HEK293 (cell line): ENCODE data around the gene LAIR2.
"Not testable (repeated sequence)": the region's sequence is repeated elsewhere in the genome, so short reads cannot be mapped to it uniquely, and the experiment has no call there.

Experiments used
- CTCF ChIA-PET: fragments of 350-600 bp; formaldehyde crosslinking; extraction: SDS; loops from one replicate; lab custom pipeline; 2021; ENCODE audit warnings: antibody characterized with exemption; lab: Yijun Ruan, JAX
- POLR2A ChIA-PET: fragments of 300-600 bp; formaldehyde crosslinking; extraction: SDS; loops from one replicate; lab custom pipeline; 2020; ENCODE audit warnings: antibody characterized with exemption, inconsistent platforms; lab: Yijun Ruan, JAX
- H3K27ac ChIP-seq: fragments of 200-500 bp; sonication (Bioruptor generic); 2 replicates; pipeline ENCODE4 v1.5.1; 2014; ENCODE audit warnings: low read depth, low read length, control low read depth, inconsistent platforms; ENCODE audit errors: extremely low read depth
- H3K36me3 ChIP-seq, 2 experiments: fragments of 200-500 bp in 1 of 2; sonication (Bioruptor generic) in 1 of 2; 1 replicate in 1 of 2; 2 replicates in 1 of 2; pipeline ENCODE4 v1.5.1; 2014 to 2017; ENCODE audit warnings: inconsistent platforms in 2 of 2, low read length in 2 of 2; ENCODE audit not compliant: control insufficient read depth in 2 of 2, insufficient read depth in 1 of 2
- H3K4me1 ChIP-seq: fragments of 200-500 bp; sonication (Bioruptor generic); 2 replicates; pipeline ENCODE4 v1.5.1; 2014; ENCODE audit warnings: mild to moderate bottlenecking, low read length, inconsistent platforms; ENCODE audit not compliant: control insufficient read depth, insufficient read depth
- H3K4me3 ChIP-seq: 2 replicates; pipeline ENCODE4 v1.5.1; 2011; ENCODE audit warnings: low read depth, mild to moderate bottlenecking, control low read depth, low read length, moderate library complexity
- H3K9me3 ChIP-seq: fragments of 200-500 bp; sonication (Bioruptor generic); 2 replicates; pipeline ENCODE4 v1.5.1; 2014; ENCODE audit warnings: low read depth, low read length, inconsistent platforms; ENCODE audit not compliant: control insufficient read depth, insufficient read depth
- FEZF1 ChIP-seq: fragments of 450-650 bp; formaldehyde crosslinking; IDR thresholded peaks from 2 replicates; pipeline ENCODE4 v1.5.1; 2016; ENCODE audit warnings: missing biosample characterization, missing genetic modification characterization
- KLF1 ChIP-seq: fragments of 450-650 bp; formaldehyde crosslinking; IDR thresholded peaks from 2 replicates; pipeline ENCODE4 v1.5.1; 2016; ENCODE audit warnings: missing biosample characterization, missing genetic modification characterization
- MYNN ChIP-seq: fragments of 450-650 bp; formaldehyde crosslinking; IDR thresholded peaks from 2 replicates; pipeline ENCODE4 v1.5.1; 2016; ENCODE audit warnings: missing biosample characterization, missing genetic modification characterization, borderline replicate concordance
- REPIN1 ChIP-seq: fragments of 450-650 bp; formaldehyde crosslinking; IDR thresholded peaks from 2 replicates; pipeline ENCODE4 v1.5.1; 2017; ENCODE audit warnings: missing biosample characterization, missing genetic modification characterization, low read depth
- SCRT2 ChIP-seq: fragments of 450-650 bp; formaldehyde crosslinking; IDR thresholded peaks from 2 replicates; pipeline ENCODE4 v1.5.1; 2016; ENCODE audit warnings: missing biosample characterization, missing genetic modification characterization
- TCF7L2 ChIP-seq: IDR thresholded peaks from 2 replicates; pipeline ENCODE4 v1.6.1; 2011; ENCODE audit warnings: low read depth, mild to moderate bottlenecking, inconsistent platforms, low read length, moderate library complexity, borderline replicate concordance
- ZBTB1 ChIP-seq: fragments of 450-650 bp; formaldehyde crosslinking; IDR thresholded peaks from 2 replicates; pipeline ENCODE4 v1.5.1; 2016; ENCODE audit warnings: missing biosample characterization, missing genetic modification characterization
- ZEB2 ChIP-seq: fragments of 450-650 bp; formaldehyde crosslinking; IDR thresholded peaks from 2 replicates; pipeline ENCODE4 v1.5.1; 2016; ENCODE audit warnings: missing biosample characterization, missing genetic modification characterization
- ZFP3 ChIP-seq: fragments of 450-650 bp; formaldehyde crosslinking; IDR thresholded peaks from 2 replicates; pipeline ENCODE4 v1.5.1; 2016; ENCODE audit warnings: low read depth, missing biosample characterization, missing genetic modification characterization
- ZFP69B ChIP-seq: fragments of 450-650 bp; formaldehyde crosslinking; IDR thresholded peaks from 2 replicates; pipeline ENCODE4 v1.5.1; 2016; ENCODE audit warnings: missing biosample characterization, missing genetic modification characterization
- ZNF10 ChIP-seq: fragments of 450-650 bp; formaldehyde crosslinking; IDR thresholded peaks from 2 replicates; pipeline ENCODE4 v1.5.1; 2017; ENCODE audit warnings: missing biosample characterization, missing genetic modification characterization
- ZNF132 ChIP-seq: fragments of 450-650 bp; formaldehyde crosslinking; IDR thresholded peaks from 2 replicates; pipeline ENCODE4 v1.5.1; 2017; ENCODE audit warnings: missing biosample characterization, missing genetic modification characterization, borderline replicate concordance
- ZNF169 ChIP-seq: fragments of 450-650 bp; formaldehyde crosslinking; IDR thresholded peaks from 2 replicates; pipeline ENCODE4 v1.5.1; 2016; ENCODE audit warnings: missing biosample characterization, missing genetic modification characterization
- ZNF202 ChIP-seq: fragments of 450-650 bp; formaldehyde crosslinking; IDR thresholded peaks from 2 replicates; pipeline ENCODE4 v1.5.1; 2016; ENCODE audit warnings: missing biosample characterization, missing genetic modification characterization, borderline replicate concordance
- ZNF350 ChIP-seq: fragments of 450-650 bp; formaldehyde crosslinking; IDR thresholded peaks from 2 replicates; pipeline ENCODE4 v1.5.0; 2017; ENCODE audit warnings: missing biosample characterization, mild to moderate bottlenecking, missing genetic modification characterization
- ZNF423 ChIP-seq: fragments of 450-650 bp; formaldehyde crosslinking; IDR thresholded peaks from 2 replicates; pipeline ENCODE4 v1.5.1; 2016; ENCODE audit warnings: missing biosample characterization, missing genetic modification characterization
- ZNF48 ChIP-seq: fragments of 450-650 bp; formaldehyde crosslinking; IDR thresholded peaks from 2 replicates; pipeline ENCODE4 v1.5.1; 2016; ENCODE audit warnings: missing biosample characterization, missing genetic modification characterization
- ZNF529 ChIP-seq: fragments of 450-650 bp; formaldehyde crosslinking; IDR thresholded peaks from 2 replicates; pipeline ENCODE4 v1.5.1; 2017; ENCODE audit warnings: missing genetic modification characterization, missing biosample characterization; ENCODE audit not compliant: insufficient replicate concordance
- ZNF560 ChIP-seq: fragments of 450-650 bp; formaldehyde crosslinking; IDR thresholded peaks from 2 replicates; pipeline ENCODE4 v1.5.1; 2017; ENCODE audit warnings: missing biosample characterization, missing genetic modification characterization, borderline replicate concordance
- ZNF571 ChIP-seq: fragments of 450-650 bp; formaldehyde crosslinking; IDR thresholded peaks from 2 replicates; pipeline ENCODE4 v1.5.0; 2017; ENCODE audit warnings: missing biosample characterization, missing genetic modification characterization
- ZNF600 ChIP-seq: fragments of 450-650 bp; formaldehyde crosslinking; IDR thresholded peaks from 2 replicates; pipeline ENCODE4 v1.5.1; 2016; ENCODE audit warnings: missing biosample characterization, missing genetic modification characterization
- ZNF624 ChIP-seq: fragments of 450-650 bp; formaldehyde crosslinking; IDR thresholded peaks from 2 replicates; pipeline ENCODE4 v1.5.1; 2017; ENCODE audit warnings: missing biosample characterization, missing genetic modification characterization
- ZNF639 ChIP-seq: fragments of 450-650 bp; formaldehyde crosslinking; IDR thresholded peaks from 2 replicates; pipeline ENCODE4 v1.5.1; 2016; ENCODE audit warnings: missing biosample characterization, missing genetic modification characterization
- ZNF654 ChIP-seq: fragments of 450-650 bp; formaldehyde crosslinking; IDR thresholded peaks from 2 replicates; pipeline ENCODE4 v1.5.1; 2016; ENCODE audit warnings: low read depth, missing biosample characterization, missing genetic modification characterization
- ZNF707 ChIP-seq: fragments of 450-650 bp; formaldehyde crosslinking; IDR thresholded peaks from 2 replicates; pipeline ENCODE4 v1.5.1; 2016; ENCODE audit warnings: missing biosample characterization, missing genetic modification characterization
- ZNF830 ChIP-seq: fragments of 450-650 bp; IDR thresholded peaks from 2 replicates; pipeline ENCODE4 v1.5.0; 2018; ENCODE audit warnings: missing biosample characterization, missing genetic modification characterization, low read depth, mild to moderate bottlenecking, moderate library complexity
- ZSCAN30 ChIP-seq: fragments of 450-650 bp; IDR thresholded peaks from 2 replicates; pipeline ENCODE4 v1.5.1; 2018; ENCODE audit warnings: missing biosample characterization, mild to moderate bottlenecking, missing genetic modification characterization, moderate library complexity
- ZSCAN4 ChIP-seq: fragments of 450-650 bp; formaldehyde crosslinking; IDR thresholded peaks from 2 replicates; pipeline ENCODE4 v1.5.1; 2017; ENCODE audit warnings: missing biosample characterization, missing genetic modification characterization

LAIR2 gene

GRCh38 chr19:54507824-54508223 is 5.2 kb downstream of the LAIR2 start:
- Histone ChIP-seq H3K4me3 (no peak overlapping the region), H3K27ac (no peak overlapping the region), H3K9me3 (no peaks in the 10 kb centered on the region), H3K4me1 (no peaks in the 10 kb centered on the region), H3K36me3 (no peaks in the 10 kb centered on the region)
- POLR2A ChIA-PET, result no interaction called here
- TF ChIP-seq ZNF624 (tag by site-specific recombination) (no peak), KLF1 (tag by site-specific recombination) (no peak), SCRT2 (no peak), ZSCAN4 (tag by site-specific recombination) (no peak), ZFP3 (tag by site-specific recombination) (no peak), ZNF169 (no peak), ZNF639 (tag by site-specific recombination) (no peak), ZNF202 (tag by site-specific recombination) (no peak), ZNF571 (tag by site-specific recombination) (no peak), ZNF600 (tag by site-specific recombination) (no peak), MYNN (tag by site-specific recombination) (no peak)
- CTCF ChIA-PET, result interaction anchor here (1.0 kb wide), 1 partner anchor 26 kb away, joined by 3 read pairs; no protein-coding TSS in a partner anchor

- H3K27ac ChIP-seq, POLR2A ChIA-PET: not testable (repeated sequence)
- CTCF ChIA-PET, result interaction anchor here (1.0 kb wide), 1 partner anchor 27 kb away, joined by 3 read pairs; no protein-coding TSS in a partner anchor
Measured at GRCh38 chr19:54508487-54508886, 5.9 kb downstream of the LAIR2 start.

GRCh38 chr19:54509200-54509940 is 6.7 kb downstream of the LAIR2 start:
- CTCF ChIA-PET, H3K27ac ChIP-seq, H3K9me3 ChIP-seq, H3K4me1 ChIP-seq, H3K36me3 ChIP-seq, H3K4me3 ChIP-seq, POLR2A ChIA-PET: not testable (repeated sequence)

More at GRCh38 chr19:54508487-54508886, 5.9 kb downstream of the LAIR2 start:
- H3K36me3 ChIP-seq, H3K4me1 ChIP-seq, H3K4me3 ChIP-seq, H3K9me3 ChIP-seq: not testable (repeated sequence)

- CTCF ChIA-PET, result interaction anchor here (0.9 kb wide), 1 partner anchor 33 kb away, joined by 3 read pairs; no protein-coding TSS in a partner anchor
- H3K4me1 ChIP-seq, result no peaks in the 10 kb centered on the region
- POLR2A ChIA-PET, result no interaction called here
- no peak overlapping the region for H3K27ac ChIP-seq
- H3K9me3 ChIP-seq, result no peaks in the 10 kb centered on the region
- H3K36me3 ChIP-seq, result no peaks in the 10 kb centered on the region
- no peak overlapping the region for H3K4me3 ChIP-seq
- no peak for TF ChIP-seq ZSCAN30
- no peak for TF ChIP-seq ZEB2 (tag by site-specific recombination)
- no peak for TF ChIP-seq ZNF423 (tag by site-specific recombination)
- no peak for TF ChIP-seq FEZF1 (tag by site-specific recombination)
- TF ChIP-seq ZNF529 (tag by site-specific recombination), result no peak
- TF ChIP-seq ZNF132 (tag by site-specific recombination), result no peak
- no peak for TF ChIP-seq ZNF830 (tag by site-specific recombination)
- no peak for TF ChIP-seq ZNF560
- no peak for TF ChIP-seq ZNF48
- no peak for TF ChIP-seq REPIN1
- no peak for TF ChIP-seq ZFP69B (tag by site-specific recombination)
- TF ChIP-seq TCF7L2, result no peak
- TF ChIP-seq ZBTB1, result no peak
- no peak for TF ChIP-seq ZNF10 (tag by site-specific recombination)
- TF ChIP-seq ZNF350 (tag by site-specific recombination), result no peak
- no peak for TF ChIP-seq ZNF654
- TF ChIP-seq ZNF707 (tag by site-specific recombination), result no peak
- no peak for TF ChIP-seq ZNF624 (tag by site-specific recombination)
Measured at GRCh38 chr19:54515156-54515555, 12.5 kb downstream of the LAIR2 start.
